Measurements from ENCODE around the gene PHLPP1.

GRCh38 chr18:63016270-63016669 lies 300.9 kb downstream of the PHLPP1 start:
- TF ChIP-seq, protein P1, sequence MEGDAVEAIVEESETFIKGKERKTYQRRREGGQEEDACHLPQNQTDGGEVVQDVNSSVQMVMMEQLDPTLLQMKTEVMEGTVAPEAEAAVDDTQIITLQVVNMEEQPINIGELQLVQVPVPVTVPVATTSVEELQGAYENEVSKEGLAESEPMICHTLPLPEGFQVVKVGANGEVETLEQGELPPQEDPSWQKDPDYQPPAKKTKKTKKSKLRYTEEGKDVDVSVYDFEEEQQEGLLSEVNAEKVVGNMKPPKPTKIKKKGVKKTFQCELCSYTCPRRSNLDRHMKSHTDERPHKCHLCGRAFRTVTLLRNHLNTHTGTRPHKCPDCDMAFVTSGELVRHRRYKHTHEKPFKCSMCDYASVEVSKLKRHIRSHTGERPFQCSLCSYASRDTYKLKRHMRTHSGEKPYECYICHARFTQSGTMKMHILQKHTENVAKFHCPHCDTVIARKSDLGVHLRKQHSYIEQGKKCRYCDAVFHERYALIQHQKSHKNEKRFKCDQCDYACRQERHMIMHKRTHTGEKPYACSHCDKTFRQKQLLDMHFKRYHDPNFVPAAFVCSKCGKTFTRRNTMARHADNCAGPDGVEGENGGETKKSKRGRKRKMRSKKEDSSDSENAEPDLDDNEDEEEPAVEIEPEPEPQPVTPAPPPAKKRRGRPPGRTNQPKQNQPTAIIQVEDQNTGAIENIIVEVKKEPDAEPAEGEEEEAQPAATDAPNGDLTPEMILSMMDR (conservative IDR thresholded peaks at IDR 0.05; ENCODE audit: low read depth, low read length): peak; percentile 82
- TF ChIP-seq EZH2 (IDR thresholded peaks at IDR 0.05; ENCODE audit: borderline replicate concordance, low read depth, low read length, poor library complexity, severe bottlenecking): no peak
